KMS-11 (cell line): Measurements from ENCODE around the gene THY1.

Experiments
- H2AFZ ChIP-seq: fragments of 200-600 bp; sonication (generic); 2 replicates; pipeline ENCODE4 v1.6.1; 2016; ENCODE audit warnings: antibody characterized with exemption, mixed run types, low read depth
- H3K27ac ChIP-seq: fragments of 200-600 bp; sonication (generic); 2 replicates; pipeline ENCODE4 v1.6.1; 2016; ENCODE audit warnings: mild to moderate bottlenecking, mixed run types
- H3K27me3 ChIP-seq: fragments of 200-600 bp; sonication (generic); 2 replicates; pipeline ENCODE4 v1.6.1; 2017; ENCODE audit warnings: mild to moderate bottlenecking, low read depth, mixed run types, moderate library complexity; ENCODE audit not compliant: insufficient read depth
- H3K36me3 ChIP-seq: fragments of 200-600 bp; sonication (generic); 2 replicates; pipeline ENCODE4 v1.6.1; 2017; ENCODE audit warnings: mild to moderate bottlenecking, mixed run types; ENCODE audit not compliant: insufficient read depth
- H3K4me1 ChIP-seq: fragments of 200-600 bp; sonication (generic); 2 replicates; pipeline ENCODE4 v1.6.1; 2016; ENCODE audit warnings: mild to moderate bottlenecking, low read depth, mixed run types; ENCODE audit not compliant: poor library complexity, severe bottlenecking
- H3K4me2 ChIP-seq: fragments of 200-600 bp; sonication (generic); 2 replicates; pipeline ENCODE4 v1.7.0; 2016; ENCODE audit warnings: mild to moderate bottlenecking, mixed run types
- H3K4me3 ChIP-seq: fragments of 200-600 bp; sonication (generic); IDR thresholded peaks from 2 replicates; pipeline ENCODE4 v1.6.1; 2017; ENCODE audit warnings: low read depth, low read length, mixed read lengths; ENCODE audit not compliant: insufficient read depth
- H3K79me2 ChIP-seq: fragments of 200-600 bp; sonication (generic); 2 replicates; pipeline ENCODE4 v1.6.1; 2016; ENCODE audit warnings: low read depth, mixed run types; ENCODE audit not compliant: insufficient read depth
- H3K9ac ChIP-seq: fragments of 200-600 bp; sonication (generic); 2 replicates; pipeline ENCODE4 v1.6.1; 2016; ENCODE audit warnings: mild to moderate bottlenecking, mixed run types
- H4K20me1 ChIP-seq: fragments of 200-600 bp; sonication (generic); 2 replicates; pipeline ENCODE4 v1.6.1; 2016; ENCODE audit warnings: mild to moderate bottlenecking, mixed run types; ENCODE audit not compliant: insufficient read depth
- TF ChIP-seq, protein P1 (sequence below): fragments of 200-600 bp; sonication (generic); conservative IDR thresholded peaks from 2 replicates; pipeline ENCODE4 v1.6.1; 2017; ENCODE audit warnings: low read depth, mild to moderate bottlenecking, antibody characterized with exemption, low read length, moderate library complexity, mixed read lengths

Gene THY1

DNA sequence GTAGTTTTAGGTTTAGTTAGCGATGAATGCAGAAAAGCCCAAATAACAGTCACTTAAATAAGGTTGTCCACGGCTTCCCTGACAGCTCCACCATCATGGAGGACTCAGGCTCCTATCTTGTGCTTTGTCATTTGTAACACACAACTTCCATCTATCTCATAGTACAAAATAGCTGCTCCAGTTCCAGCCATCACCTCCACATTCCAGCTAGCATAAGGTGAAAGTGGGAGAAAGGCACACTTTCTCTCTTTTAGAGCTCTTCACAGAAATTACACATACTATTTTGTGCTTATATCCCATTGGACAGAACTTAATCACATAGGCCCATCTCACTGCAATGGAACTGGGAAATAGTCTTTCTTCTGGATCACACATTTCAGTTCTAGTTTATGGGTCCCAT, 8.7 kb downstream of the THY1 start:
- no peak overlapping the region for H2AFZ ChIP-seq
- H4K20me1 ChIP-seq, result no peaks in the 10 kb centered on the region
- H3K27ac ChIP-seq, result no peak overlapping the region
- no peaks in the 10 kb centered on the region for H3K36me3 ChIP-seq
- H3K4me1 ChIP-seq, result no peaks in the 10 kb centered on the region
- TF ChIP-seq, protein P1, sequence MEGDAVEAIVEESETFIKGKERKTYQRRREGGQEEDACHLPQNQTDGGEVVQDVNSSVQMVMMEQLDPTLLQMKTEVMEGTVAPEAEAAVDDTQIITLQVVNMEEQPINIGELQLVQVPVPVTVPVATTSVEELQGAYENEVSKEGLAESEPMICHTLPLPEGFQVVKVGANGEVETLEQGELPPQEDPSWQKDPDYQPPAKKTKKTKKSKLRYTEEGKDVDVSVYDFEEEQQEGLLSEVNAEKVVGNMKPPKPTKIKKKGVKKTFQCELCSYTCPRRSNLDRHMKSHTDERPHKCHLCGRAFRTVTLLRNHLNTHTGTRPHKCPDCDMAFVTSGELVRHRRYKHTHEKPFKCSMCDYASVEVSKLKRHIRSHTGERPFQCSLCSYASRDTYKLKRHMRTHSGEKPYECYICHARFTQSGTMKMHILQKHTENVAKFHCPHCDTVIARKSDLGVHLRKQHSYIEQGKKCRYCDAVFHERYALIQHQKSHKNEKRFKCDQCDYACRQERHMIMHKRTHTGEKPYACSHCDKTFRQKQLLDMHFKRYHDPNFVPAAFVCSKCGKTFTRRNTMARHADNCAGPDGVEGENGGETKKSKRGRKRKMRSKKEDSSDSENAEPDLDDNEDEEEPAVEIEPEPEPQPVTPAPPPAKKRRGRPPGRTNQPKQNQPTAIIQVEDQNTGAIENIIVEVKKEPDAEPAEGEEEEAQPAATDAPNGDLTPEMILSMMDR, result no peak
- H3K4me3 ChIP-seq, result no peak overlapping the region
- H3K4me2 ChIP-seq, result no peak overlapping the region
- no peak overlapping the region for H3K9ac ChIP-seq
- no peaks in the 10 kb centered on the region for H3K27me3 ChIP-seq
- H3K79me2 ChIP-seq, result no peaks in the 10 kb centered on the region

DNA sequence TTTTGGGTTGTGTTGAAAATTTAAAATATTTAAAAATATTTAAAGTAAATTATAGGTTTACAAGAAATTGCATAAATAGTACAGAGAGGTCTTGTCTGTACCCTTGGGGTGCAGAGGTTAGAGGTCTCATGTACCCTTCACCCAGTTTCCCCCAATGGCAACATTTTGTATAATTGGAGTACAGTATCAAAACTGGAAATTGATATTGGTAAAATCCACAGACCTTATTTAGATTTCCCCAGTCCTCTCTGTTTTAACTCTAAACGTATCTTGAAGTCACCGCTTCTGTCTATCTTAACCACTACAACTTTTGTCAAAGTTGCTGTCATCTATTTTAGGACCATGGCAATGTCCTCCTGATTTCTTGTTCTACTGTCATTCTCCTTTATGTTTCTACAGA, 10.9 kb downstream of the THY1 start:
- H3K79me2 ChIP-seq, result no peaks in the 10 kb centered on the region
- no peak overlapping the region for H3K4me2 ChIP-seq

DNA sequence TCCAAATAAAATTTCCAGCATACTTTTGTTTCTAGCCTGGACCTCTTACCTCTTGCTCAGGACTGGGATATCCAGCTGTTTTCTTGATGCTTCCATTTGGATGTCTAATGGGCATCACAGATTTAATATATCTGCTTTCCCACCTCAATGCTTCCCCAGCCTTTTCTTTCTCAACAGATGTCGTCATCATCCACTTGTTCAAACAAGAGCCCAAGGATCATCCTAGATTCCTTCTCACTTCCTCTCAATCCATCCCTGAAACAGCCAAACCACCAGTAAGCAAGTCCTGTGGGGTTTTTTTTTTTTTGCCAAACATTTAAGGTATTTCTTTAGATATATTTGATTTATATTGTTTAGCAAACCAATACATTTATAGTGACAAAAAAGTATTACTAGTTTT, 12.5 kb downstream of the THY1 start:
- H3K4me1 ChIP-seq, result no peaks in the 10 kb centered on the region
- H4K20me1 ChIP-seq, result no peaks in the 10 kb centered on the region
- H2AFZ ChIP-seq, result no peak overlapping the region
- H3K27ac ChIP-seq, result no peak overlapping the region
- no peaks in the 10 kb centered on the region for H3K79me2 ChIP-seq
- no peak overlapping the region for H3K4me3 ChIP-seq
- no peak overlapping the region for H3K4me2 ChIP-seq
- TF ChIP-seq, protein P1, result no peak
- H3K9ac ChIP-seq, result no peak overlapping the region
- H3K27me3 ChIP-seq, result no peaks in the 10 kb centered on the region
- H3K36me3 ChIP-seq, result no peaks in the 10 kb centered on the region

More for the DNA sequence above, 10.9 kb downstream of the THY1 start:
- Histone ChIP-seq H3K36me3 (no peaks in the 10 kb centered on the region), H3K9ac (no peak overlapping the region), H2AFZ (no peak overlapping the region), H3K27me3 (no peaks in the 10 kb centered on the region), H3K27ac (no peak overlapping the region), H3K4me3 (no peak overlapping the region), H3K4me1 (no peaks in the 10 kb centered on the region), H4K20me1 (no peaks in the 10 kb centered on the region)
- TF ChIP-seq, protein P1, result no peak

DNA sequence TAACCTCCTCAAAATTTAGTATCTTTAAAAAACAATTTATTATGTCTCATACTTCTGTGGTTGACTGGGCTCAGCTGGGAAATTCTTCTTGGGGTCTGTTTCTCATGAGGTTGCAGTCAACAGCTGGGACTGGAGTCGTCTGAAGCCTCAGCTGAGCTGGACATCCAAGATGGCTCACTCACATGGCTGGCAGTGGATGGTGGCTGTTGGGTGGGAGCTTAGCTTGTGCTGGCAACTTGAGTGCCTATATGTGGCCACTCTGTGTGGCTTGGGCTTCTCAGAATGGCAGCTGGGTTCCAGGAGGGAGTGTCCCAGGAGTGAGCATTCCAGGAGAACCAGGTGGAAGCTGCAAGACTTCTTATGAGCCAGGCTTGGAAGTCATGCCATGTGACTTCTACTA, 13.2 kb downstream of the THY1 start:
- no peak overlapping the region for H3K4me3 ChIP-seq
- H3K36me3 ChIP-seq, result no peaks in the 10 kb centered on the region
- no peak overlapping the region for H3K4me2 ChIP-seq
- H2AFZ ChIP-seq, result no peak overlapping the region
- no peaks in the 10 kb centered on the region for H3K27me3 ChIP-seq
- no peaks in the 10 kb centered on the region for H3K79me2 ChIP-seq
- no peak overlapping the region for H3K9ac ChIP-seq
- H4K20me1 ChIP-seq, result no peaks in the 10 kb centered on the region
- H3K4me1 ChIP-seq, result no peaks in the 10 kb centered on the region
- TF ChIP-seq, protein P1, result no peak
- no peak overlapping the region for H3K27ac ChIP-seq
